ENCODE data around the gene MEI1.
A peak's percentile ranks its signal among the peaks of the same experiment; 100 is the strongest.
"Not testable (repeated sequence)": the region's sequence is repeated elsewhere in the genome, so short reads cannot be mapped to it uniquely, and the experiment has no call there.

Gene MEI1

GRCh38 chr22:41822317-41823057 is 123.2 kb downstream of the MEI1 start:
- DNase-seq (ENCODE audit: low read depth) = peak; percentile 61

GRCh38 chr22:41823797-41824196 is 124.5 kb downstream of the MEI1 start:
- no peak for DNase-seq (ENCODE audit: low read depth)

GRCh38 chr22:41825376-41825775 is 126.1 kb downstream of the MEI1 start:
- DNase-seq (ENCODE audit: low read depth) = peak; percentile 37

- no peak for DNase-seq (ENCODE audit: low read depth)
These were observed 126.7 kb downstream of the MEI1 start for GRCh38 chr22:41826021-41826420.

- DNase-seq (ENCODE audit: low read depth) = no peak
These were observed 127.4 kb downstream of the MEI1 start for GRCh38 chr22:41826430-41827383.

GRCh38 chr22:41827671-41828070 is 128.4 kb downstream of the MEI1 start:
- DNase-seq (ENCODE audit: low read depth) = no peak

- DNase-seq (ENCODE audit: low read depth) = no peak
These were observed 129.2 kb downstream of the MEI1 start for GRCh38 chr22:41828516-41828915.

GRCh38 chr22:41830174-41830573 is 130.9 kb downstream of the MEI1 start:
- no peak for DNase-seq (ENCODE audit: low read depth)

GRCh38 chr22:41831383-41831782 is 132.1 kb downstream of the MEI1 start:
- peak; percentile 53 for DNase-seq (ENCODE audit: low read depth)

- DNase-seq (ENCODE audit: low read depth) = no peak
These were observed 132.7 kb downstream of the MEI1 start for GRCh38 chr22:41831828-41832552.

GRCh38 chr22:41832553-41833368 is 133.5 kb downstream of the MEI1 start, which contains the start of gene SREBF2:
Gene SREBF2 (plus strand): TSS chr22:41833105. CDS start chr22:41833271, 166 bp downstream.
- peak; percentile 100 for DNase-seq (ENCODE audit: low read depth)

- DNase-seq (ENCODE audit: low read depth) = peak; percentile 38
These were observed 134.2 kb downstream of the MEI1 start for GRCh38 chr22:41833369-41834004.

GRCh38 chr22:41834005-41834944 is 135.0 kb downstream of the MEI1 start:
- DNase-seq (ENCODE audit: low read depth) = no peak

GRCh38 chr22:41835462-41835861 is 136.2 kb downstream of the MEI1 start:
- not testable (repeated sequence) for DNase-seq (ENCODE audit: low read depth)

GRCh38 chr22:41836551-41836950 is 137.2 kb downstream of the MEI1 start:
- no peak for DNase-seq (ENCODE audit: low read depth)

- DNase-seq (ENCODE audit: low read depth) = no peak
These were observed 139.7 kb downstream of the MEI1 start for GRCh38 chr22:41838842-41839618.

- no peak for DNase-seq (ENCODE audit: low read depth)
These were observed 140.9 kb downstream of the MEI1 start for GRCh38 chr22:41840216-41840615.

- no peak for DNase-seq (ENCODE audit: low read depth)
These were observed 141.9 kb downstream of the MEI1 start for GRCh38 chr22:41841085-41841712.

All from EH (cell line).